ENCODE results near the gene WDR26. TPM values are rescaled to one million over a fixed set of nuclear protein-coding genes. Genes with fewer than 3 reads are reported as not detected.

WDR26 gene
- total and polyA plus RNA-seq, 2 of the 4 experiments (the other 2 are of a cell fraction): 23.8 to 46.4 TPM

DNA sequence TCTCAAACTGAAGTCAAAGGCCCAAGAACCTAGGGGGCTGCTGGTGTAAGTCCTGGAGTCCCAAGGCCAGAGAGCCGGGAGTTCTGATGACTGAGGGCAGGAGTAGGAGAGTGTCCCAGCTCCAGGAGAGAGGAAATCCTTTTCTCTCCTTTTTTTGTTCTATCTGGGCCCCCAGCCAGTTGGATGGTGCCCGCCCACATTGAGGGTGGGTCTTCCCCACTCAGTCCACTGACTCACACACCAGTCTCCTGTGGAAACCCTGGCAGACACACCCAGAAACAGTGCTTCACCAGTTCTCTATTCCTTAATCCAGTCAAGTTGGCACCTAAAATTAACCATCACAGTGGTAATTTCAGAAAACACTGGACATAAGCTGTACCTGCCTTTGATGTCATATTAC lies 12.7 kb upstream of the WDR26 start:
- H3K23ac ChIP-seq (ENCODE audit: low read depth, low read length): no peak overlapping the region
- H3K36me3 ChIP-seq (ENCODE audit: control insufficient read depth, insufficient read depth, low read length): 0 out of 2 replicates have a peak, but pooled peaks cover 1% of the 10 kb centered on the region
- H3K18ac ChIP-seq (ENCODE audit: low read depth, low read length): no peak overlapping the region
- no peak overlapping the region for H4K5ac ChIP-seq (ENCODE audit: low read depth, low read length)
- no peak overlapping the region for H2BK5ac ChIP-seq (ENCODE audit: low read depth, low read length, poor library complexity, severe bottlenecking)
- intact Hi-C loops (cut with micrococcal nuclease): no loop called here
- 0 out of 3 replicates have a peak overlapping the region, but pooled peaks have one; percentile 21 for H2BK15ac ChIP-seq (ENCODE audit: low read depth, low read length)
- H3K4me3 ChIP-seq (ENCODE audit: insufficient read depth, low read depth, low read length): no peak overlapping the region
- no peaks in the 10 kb centered on the region for H3K4me1 ChIP-seq (ENCODE audit: control insufficient read depth, insufficient read depth, low read length)
- no peaks in the 10 kb centered on the region for H3K27me3 ChIP-seq (ENCODE audit: control insufficient read depth, insufficient read depth, low read length)
- H2BK20ac ChIP-seq (ENCODE audit: low read depth, low read length): no peak overlapping the region
- peak overlapping the region in 1 of 2 experiments; percentile 46; a peak in 2 of 4 replicates for H4K8ac ChIP-seq (ENCODE audit: low read depth in 2 of 2, low read length in 2 of 2)
- no peak overlapping the region for H3K4me2 ChIP-seq (ENCODE audit: low read depth, low read length)
- POLR2A ChIA-PET (ENCODE audit: unreplicated experiment): no interaction called here
- in situ Hi-C loops (cut with MboI; ENCODE audit: low sequenced_read_pairs): no loop called here
- peaks cover 3 to 6% of the 10 kb centered on the region in 2 experiments; a peak in 3 of 4 replicates for H3K79me1 ChIP-seq (ENCODE audit: low read depth in 1 of 2, low read length in 2 of 2)
- H3K9ac ChIP-seq (ENCODE audit: low read depth, low read length): no peak overlapping the region
- CTCF ChIA-PET: interaction anchor here (0.6 to 1.8 kb wide), 2 partner anchors 10 to 312 kb away, joined by 5 to 10 read pairs; no protein-coding TSS in a partner anchor
- H2BK120ac ChIP-seq (ENCODE audit: low read depth, low read length): no peak overlapping the region
- H3K9me1 ChIP-seq (ENCODE audit: insufficient read depth, low read length): peaks cover 2% of the 10 kb centered on the region; the same call in 1 of the 2 replicates
- H4K20me1 ChIP-seq (ENCODE audit: insufficient read depth, low read length): no peaks in the 10 kb centered on the region
- no peak for TF ChIP-seq MAZ (IDR thresholded peaks at IDR 0.05; ENCODE audit: borderline replicate concordance, low read depth, low read length)
- no peak for TF ChIP-seq RCOR1 (IDR thresholded peaks at IDR 0.05; ENCODE audit: insufficient replicate concordance, low read length)
- no peak for TF ChIP-seq BHLHE40 (IDR thresholded peaks at IDR 0.05; ENCODE audit: low read depth, low read length)
- no peak for TF ChIP-seq RAD21 (IDR thresholded peaks at IDR 0.05; ENCODE audit: low read length)
- BruUV-seq (replicated peaks): no TSS peak
- H3K4ac ChIP-seq (ENCODE audit: low read depth, low read length): no peak overlapping the region; the same call in 1 of the 2 replicates
- peak; percentile 69 for DNase-seq
- peak; percentile 93 for ATAC-seq (ENCODE audit: low read depth)
- no peak overlapping the region for H4K91ac ChIP-seq (ENCODE audit: insufficient read depth, low read depth, low read length)
- H2AFZ ChIP-seq (replicated peaks; ENCODE audit: low read length, poor library complexity): peak overlapping the region; percentile 72
- H3K27ac ChIP-seq (ENCODE audit: insufficient read depth, low read length): no peak overlapping the region
- H3K56ac ChIP-seq (ENCODE audit: extremely low read depth, insufficient read depth, low read length): no peak overlapping the region
- no CpG with 5 or more reads among the region's 2 CpGs for WGBS, 2 experiments (ENCODE audit: extremely low coverage in 2 of 2, insufficient read length in 1 of 2)
- H2AK9ac ChIP-seq (replicated peaks; ENCODE audit: low read depth, low read length, poor library complexity): peak overlapping the region; percentile 83
- H2AK5ac ChIP-seq (ENCODE audit: low read depth, low read length): no peak overlapping the region; the same call in 1 of the 2 replicates
- no peaks in the 10 kb centered on the region for H3K9me3 ChIP-seq (ENCODE audit: control insufficient read depth, insufficient read depth, low read length)
- dilution Hi-C loops (cut with HindIII; ENCODE audit: low sequenced_read_pairs, unreplicated experiment): no loop called here
- H3K14ac ChIP-seq (replicated peaks; ENCODE audit: low read depth, low read length): 0 out of 2 replicates have a peak overlapping the region, but pooled peaks have one; percentile 41
